ENCODE measurements around the gene SYCP2L.
"Not testable (repeated sequence)": the region's sequence is repeated elsewhere in the genome, so short reads cannot be mapped to it uniquely, and the experiment has no call there.

SYCP2L gene

DNA sequence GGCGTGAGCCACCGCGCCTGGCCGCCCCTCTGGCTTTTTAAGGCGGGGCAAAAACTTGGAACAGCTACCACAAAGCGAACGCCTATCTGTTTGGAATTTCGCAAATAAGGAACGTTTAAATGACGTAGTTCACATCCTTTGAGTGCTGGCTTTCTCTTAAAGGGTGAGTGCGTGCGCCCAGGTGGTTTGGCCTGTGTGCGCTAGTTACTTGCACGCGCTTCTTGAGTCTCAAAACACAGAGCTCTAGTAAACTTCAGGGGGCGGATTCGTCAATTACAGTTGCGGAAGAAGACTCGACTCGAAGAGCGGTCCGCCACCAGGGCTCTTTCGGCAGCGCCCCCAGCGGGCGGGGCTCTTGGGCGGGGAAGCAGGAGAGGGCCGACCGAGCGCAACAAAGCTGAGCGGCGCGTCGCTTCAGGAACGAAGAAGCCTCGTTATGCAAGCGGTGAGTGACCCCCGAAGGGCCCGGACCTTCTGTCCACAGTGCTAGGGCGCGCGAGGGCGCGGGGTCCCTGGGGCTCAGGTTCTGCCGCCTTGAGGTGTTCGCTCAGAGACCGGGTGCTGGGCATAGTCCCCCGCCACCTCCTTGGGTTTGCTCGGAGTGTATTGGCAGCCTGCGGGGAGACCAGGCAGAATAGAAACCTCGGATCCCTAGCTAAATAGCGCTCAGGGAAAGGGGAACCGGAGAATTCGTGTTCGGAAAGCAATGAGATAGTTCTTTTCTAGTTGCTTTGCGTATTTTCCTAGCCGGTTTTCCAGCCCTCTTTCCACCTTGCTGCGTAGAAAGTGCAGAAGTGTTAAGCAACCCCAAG lies at the start of gene SYCP2L:
SYCP2L (plus strand) TSS at position 362 of the 812 bp plus-strand sequence; CDS start at position 437, 75 bp downstream.
- peak; percentile 42 for DNase-seq

DNA sequence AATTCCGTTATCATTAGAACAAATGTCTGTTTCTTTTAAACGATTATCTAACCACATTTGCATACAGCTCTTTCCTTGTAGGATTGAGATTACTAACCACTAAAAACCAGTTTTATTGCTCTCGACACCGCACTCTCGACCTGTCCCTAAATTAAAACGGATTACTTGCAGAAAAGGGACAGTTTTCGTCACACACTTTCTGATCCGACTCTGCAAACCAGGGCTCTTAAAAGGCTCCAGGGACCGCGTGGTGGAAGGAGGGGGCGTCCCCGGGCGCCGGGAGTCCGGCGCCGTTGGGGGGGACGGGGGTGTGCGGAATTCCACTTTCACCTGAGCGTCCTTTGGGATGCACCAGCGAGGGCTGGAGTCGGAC lies 49.2 kb upstream of the SYCP2L start:
- DNase-seq = no peak

- peak; percentile 89 for DNase-seq
Measured at GRCh38 chr6:10837995-10838793, 48.7 kb upstream of the SYCP2L start, which contains the start of gene MAK. Gene MAK, minus strand, starts transcription at chr6:10838539. Its CDS starts 7,891 bp downstream, at chr6:10830648.

- DNase-seq = peak; percentile 42
Measured at GRCh38 chr6:10838794-10839333, 48.0 kb upstream of the SYCP2L start.

GRCh38 chr6:10843554-10843953 lies 43.3 kb upstream of the SYCP2L start:
- no peak for DNase-seq

GRCh38 chr6:10847684-10848083 lies 39.2 kb upstream of the SYCP2L start:
- DNase-seq = no peak

DNA sequence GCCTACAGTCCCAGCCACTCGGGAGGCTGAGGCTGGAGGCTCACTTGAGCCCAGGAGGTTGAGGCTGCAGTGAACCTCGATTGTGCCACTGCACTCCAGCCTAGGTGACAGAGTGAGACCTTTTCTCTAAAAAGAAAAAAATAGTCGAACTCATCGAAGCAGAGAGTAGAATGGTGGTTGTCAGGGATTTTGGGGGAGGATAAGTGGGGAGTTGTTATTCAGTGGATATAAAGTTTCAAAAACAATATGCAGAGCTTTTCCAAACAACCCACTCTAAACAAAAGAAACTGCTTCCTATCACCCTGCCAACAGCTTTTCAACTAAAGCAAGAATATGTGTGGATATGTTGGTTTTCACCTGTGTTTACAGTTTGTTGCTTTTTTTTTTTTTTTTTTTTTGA lies 37.0 kb upstream of the SYCP2L start:
- no peak for DNase-seq

- no peak for DNase-seq
Measured at GRCh38 chr6:10850728-10851127, 36.1 kb upstream of the SYCP2L start.

DNA sequence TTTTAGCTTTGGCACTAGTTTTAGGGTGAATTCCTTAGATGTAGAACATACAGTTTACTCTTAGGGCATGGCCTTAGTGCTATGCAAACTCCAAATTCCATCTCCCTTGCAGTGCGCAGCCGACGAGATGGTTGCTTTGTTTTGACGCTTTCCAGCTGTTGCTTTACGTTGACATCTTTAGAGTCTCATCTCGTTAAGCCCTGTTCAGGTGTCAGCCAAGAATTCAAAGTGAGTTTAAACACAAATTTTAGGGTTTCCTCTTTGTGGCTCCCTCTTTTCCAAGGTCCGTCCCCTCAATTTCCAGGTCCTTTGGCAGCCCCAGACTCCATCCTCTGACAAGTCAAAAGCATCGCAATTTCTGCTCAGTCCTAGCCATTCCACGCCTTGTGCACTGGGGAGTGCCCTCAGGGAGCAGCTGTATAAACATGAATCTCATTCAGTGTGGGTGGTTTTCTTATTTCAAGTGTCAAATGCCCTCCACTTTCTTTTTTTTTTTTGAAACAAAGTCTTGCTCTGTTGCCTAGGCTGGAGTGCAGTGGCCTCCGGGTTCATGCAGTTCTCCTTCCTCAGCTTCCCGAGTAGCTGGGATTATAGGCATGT lies 34.4 kb upstream of the SYCP2L start:
- no peak for DNase-seq

GRCh38 chr6:10853849-10854300 lies 33.0 kb upstream of the SYCP2L start:
- DNase-seq = not testable (repeated sequence)

DNA sequence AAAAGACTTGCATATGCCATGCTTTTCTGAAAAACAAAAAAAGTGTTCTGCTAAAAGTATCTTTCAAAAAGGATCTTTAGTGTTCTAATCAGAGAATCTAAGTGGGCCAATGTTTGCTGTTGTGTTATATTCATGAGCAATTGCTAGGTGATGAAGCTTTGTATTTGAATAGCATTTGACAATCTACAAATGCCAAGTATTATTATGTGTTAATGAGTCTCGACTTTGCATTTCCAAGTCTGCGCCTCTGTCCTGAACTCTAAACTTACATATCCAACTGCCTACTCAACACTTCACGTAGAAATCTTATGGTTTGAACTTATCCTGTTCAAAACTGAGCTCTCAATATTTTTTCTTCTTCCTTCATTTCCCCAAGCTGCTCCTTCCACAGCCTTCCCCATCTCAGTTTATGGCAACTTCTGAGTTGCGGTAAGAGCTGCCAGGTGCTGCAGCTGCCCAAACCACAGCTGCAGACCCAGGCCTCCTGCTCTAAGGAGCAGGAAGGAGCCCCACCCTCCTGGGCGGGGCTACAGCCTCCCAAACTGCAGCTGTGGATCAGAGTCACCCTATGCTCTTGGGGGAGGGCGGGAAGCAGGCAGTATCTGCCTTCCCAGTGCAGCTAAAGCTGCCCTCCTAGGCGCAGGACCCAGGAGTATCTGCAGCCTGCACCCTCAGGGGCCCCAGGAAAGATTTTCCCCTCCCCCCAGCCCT lies 31.8 kb upstream of the SYCP2L start:
- DNase-seq = no peak

- no peak for DNase-seq
Measured at GRCh38 chr6:10857259-10857658, 29.6 kb upstream of the SYCP2L start.

DNA sequence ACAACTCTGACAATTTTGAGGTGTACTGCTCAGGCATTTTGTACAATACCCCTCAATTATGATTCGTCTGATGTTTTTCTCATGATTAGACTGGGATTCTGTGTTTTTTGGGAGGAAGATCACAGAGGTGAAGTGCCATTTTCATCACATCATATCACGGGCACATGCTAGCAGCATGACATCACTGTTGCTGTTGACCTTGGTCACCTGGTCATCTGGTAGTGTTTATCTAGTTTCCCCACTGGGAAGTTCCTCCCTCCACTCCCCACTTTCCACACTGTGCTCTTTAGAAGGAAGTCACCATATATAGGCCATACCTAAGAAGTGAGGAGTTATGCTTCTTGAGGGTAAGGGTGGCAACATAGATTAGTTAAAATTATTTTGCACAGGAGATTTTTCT lies 25.8 kb upstream of the SYCP2L start:
- no peak for DNase-seq

- DNase-seq = no peak
Measured at GRCh38 chr6:10862361-10862760, 24.5 kb upstream of the SYCP2L start.

DNA sequence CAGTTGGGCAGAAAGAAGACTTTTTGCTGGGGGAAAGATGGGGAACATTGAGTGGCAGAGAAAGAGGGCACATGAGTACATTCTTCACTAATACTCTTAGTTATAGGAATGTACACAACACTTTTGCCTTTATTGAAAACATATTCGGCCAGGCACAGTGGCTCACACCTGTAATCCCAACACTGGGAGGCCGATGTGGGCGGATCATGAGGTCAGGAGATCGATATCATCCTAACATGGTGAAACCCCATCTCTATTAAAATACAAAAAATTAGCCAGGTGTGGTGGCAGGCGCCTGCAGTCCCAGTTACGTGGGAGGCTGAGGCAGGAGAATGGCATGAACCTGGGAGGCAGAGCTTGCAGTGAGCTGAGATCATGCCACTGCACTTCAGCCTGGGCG lies 23.8 kb upstream of the SYCP2L start:
- DNase-seq = not testable (repeated sequence)

DNA sequence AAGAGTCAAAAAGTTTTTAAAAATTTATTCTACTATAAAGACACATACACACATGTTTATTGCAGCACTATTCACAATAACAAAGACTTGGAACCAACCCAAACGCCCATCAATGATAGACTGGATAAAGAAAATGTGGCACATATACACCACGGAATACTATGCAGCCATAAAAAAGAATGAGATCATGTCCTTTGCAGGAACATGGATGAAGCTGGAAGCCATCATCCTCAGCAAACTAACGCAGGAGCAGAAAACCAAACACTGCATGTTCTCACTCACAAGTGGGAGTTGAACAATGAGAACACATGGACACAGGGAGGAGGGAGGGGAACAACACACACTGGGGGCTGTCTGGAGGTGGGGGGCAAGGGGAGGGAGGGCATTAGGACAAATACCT lies 20.1 kb upstream of the SYCP2L start:
- not testable (repeated sequence) for DNase-seq

DNA sequence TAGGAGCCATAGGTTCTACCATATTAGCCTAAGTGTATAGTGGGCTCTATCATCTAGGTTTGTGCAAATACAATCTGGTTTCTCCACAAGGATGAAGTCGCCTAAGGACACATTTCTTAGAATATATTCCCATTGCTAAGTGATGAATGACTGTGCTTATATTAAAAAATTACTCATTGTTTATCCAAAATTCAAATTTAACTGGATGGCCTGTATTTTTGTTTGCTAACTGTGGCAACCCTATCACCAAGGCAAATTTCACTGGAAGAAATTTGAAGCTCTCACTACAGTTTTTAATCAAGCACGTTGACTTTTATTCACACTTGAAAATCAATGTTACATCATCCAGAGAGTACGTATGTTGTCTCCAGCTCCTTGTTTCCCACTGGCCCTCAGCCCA lies 18.9 kb upstream of the SYCP2L start:
- DNase-seq = no peak

DNA sequence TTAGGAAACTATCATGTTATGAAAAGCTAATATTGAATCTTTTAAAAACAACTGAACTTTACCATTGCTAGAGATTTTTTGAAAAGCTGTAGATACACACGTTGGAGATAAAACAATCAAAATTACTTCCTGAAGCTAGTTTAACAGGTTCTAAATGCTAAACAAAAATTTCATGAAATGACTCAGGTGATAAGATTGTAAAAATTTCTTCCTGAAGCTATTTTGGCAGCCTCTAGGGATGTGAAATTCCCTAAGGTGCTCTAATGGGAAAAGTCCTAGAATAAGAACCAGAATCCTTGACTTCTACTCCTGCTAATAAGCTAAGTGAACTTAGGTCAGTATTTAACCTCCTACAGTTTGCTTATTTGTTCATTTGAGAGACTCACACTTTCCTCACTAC lies 13.5 kb upstream of the SYCP2L start:
- DNase-seq = no peak

DNA sequence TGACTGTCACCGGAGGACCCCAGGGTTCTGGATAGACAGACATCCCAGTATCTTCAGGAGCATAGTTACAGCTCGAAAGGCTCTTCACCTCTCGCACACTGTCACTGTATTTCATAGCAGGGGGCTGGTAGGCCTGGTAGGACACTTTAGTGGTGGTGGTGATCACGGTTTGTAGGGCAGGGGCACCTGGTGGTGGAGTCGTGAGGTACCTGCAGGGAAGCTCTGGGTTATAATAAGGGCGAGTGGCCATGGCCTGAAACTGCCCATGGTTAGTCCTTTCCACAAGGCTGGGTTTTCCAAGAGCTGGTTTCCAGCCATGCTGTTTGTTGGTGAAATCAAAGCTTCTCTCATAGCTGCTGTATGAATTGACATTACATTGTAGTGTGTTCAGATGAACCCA lies 12.6 kb upstream of the SYCP2L start:
- no peak for DNase-seq

DNA sequence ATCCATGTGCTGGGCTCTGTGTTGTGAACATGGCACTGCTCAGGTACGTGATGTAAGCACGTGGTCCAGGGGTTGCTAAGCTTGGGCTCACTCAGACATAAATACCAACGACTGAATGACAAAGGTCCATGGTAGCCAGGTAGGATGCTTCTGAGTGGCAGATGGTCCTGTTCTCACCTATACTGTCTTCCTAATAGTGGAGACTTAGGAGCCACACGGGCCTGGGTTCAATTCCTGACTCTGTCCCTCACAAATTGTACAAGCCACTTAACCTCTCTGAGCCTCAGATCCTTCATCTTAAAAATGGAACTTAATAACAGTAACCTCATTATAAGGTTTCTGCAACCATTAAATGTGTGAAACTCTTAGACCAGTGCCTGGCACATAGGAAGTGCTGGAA lies 11.8 kb upstream of the SYCP2L start:
- DNase-seq = no peak

- no peak for DNase-seq
Measured at GRCh38 chr6:10877012-10877411, 9.8 kb upstream of the SYCP2L start.

- no peak for DNase-seq
Measured at GRCh38 chr6:10877871-10878270, 9.0 kb upstream of the SYCP2L start.

- DNase-seq = no peak
Measured at GRCh38 chr6:10880366-10880765, 6.5 kb upstream of the SYCP2L start.

All from stimulated activated CD8-positive, alpha-beta memory T cell treated with anti-CD3 and anti-CD28 coated beads, Interleukin-4, amount 100 ng/mL, for 48 hours (primary cell).